Neutrophil (primary cell): ENCODE measurements around the gene SPATA19.

Experiments
- H3K27ac ChIP-seq: fragments of 200-600 bp; sonication (generic); 2 replicates; pipeline ENCODE4 v1.5.1; 2016; ENCODE audit warnings: mild to moderate bottlenecking, moderate library complexity
- H3K27me3 ChIP-seq: fragments of 200-600 bp; sonication (generic); 2 replicates; pipeline ENCODE4 v1.6.0; 2016; ENCODE audit warnings: mild to moderate bottlenecking
- H3K36me3 ChIP-seq: fragments of 200-600 bp; sonication (generic); 2 replicates; pipeline ENCODE4 v1.5.1; 2017
- H3K4me1 ChIP-seq, 2 experiments: fragments of 200-600 bp in 1 of 2; sonication (generic) in 1 of 2; 1 replicate in 1 of 2; 2 replicates in 1 of 2; pipeline versions ENCODE4 v1.5.1 to v1.6.1; 2013 to 2016; ENCODE audit warnings: low read depth in 1 of 2, low read length in 1 of 2, mild to moderate bottlenecking in 1 of 2, moderate library complexity in 1 of 2; ENCODE audit not compliant: control insufficient read depth in 1 of 2, insufficient read depth in 1 of 2
- H3K4me3 ChIP-seq, 2 experiments: fragments of 200-600 bp in 1 of 2; sonication (generic) in 1 of 2; 1 replicate in 1 of 2; 2 replicates in 1 of 2; pipeline ENCODE4 v1.5.1; 2013 to 2016; ENCODE audit warnings: low read depth in 1 of 2, low read length in 1 of 2, mild to moderate bottlenecking in 1 of 2, moderate library complexity in 1 of 2
- H3K9me3 ChIP-seq: fragments of 200-600 bp; sonication (generic); 2 replicates; pipeline ENCODE4 v1.5.1; 2016
- TF ChIP-seq, protein P1 (sequence below): fragments of 200-600 bp; sonication (generic); IDR thresholded peaks from 2 replicates; pipeline ENCODE4 v1.5.1; 2016; ENCODE audit warnings: antibody characterized with exemption

The SPATA19 gene

DNA sequence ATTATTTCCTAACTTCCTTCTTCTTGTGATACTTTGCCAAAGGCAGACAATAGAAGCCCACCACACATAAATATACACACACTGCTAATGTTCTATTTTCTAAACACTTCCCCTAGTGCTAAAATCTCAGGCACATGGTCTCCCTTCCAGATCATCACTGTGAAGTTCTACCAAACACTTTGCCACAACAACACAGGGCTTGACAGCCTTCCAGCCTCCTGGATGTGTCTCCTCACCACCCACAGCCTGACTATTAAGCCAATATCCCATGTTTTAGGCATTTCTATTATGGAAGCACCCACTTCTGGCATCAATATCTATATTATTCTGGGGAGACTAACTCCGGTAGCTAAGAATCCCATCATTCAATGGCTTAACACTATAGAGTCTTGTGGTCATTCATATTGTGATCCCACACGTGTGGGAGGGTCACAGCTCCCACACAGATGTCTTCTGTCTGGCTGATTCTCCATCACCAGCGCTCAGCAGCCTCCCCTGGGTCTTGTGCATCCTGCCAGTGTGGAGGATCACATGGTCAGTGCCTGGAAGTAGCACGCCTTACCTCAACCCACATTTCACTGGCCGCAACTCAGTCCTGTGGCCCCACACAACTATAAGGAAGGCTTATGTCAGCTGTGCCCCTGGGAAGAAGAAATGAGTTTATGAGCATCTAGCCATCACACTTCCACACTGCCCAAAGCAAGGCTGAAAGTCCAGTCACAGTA is 29.0 kb downstream of the SPATA19 start:
- Histone ChIP-seq H3K27me3 (no peaks in the 10 kb centered on the region), H3K9me3 (no peaks in the 10 kb centered on the region), H3K36me3 (no peaks in the 10 kb centered on the region), H3K4me1 (no peaks in the 10 kb centered on the region), H3K27ac (no peak overlapping the region), H3K4me3 (no peak overlapping the region)
- TF ChIP-seq, protein P1, sequence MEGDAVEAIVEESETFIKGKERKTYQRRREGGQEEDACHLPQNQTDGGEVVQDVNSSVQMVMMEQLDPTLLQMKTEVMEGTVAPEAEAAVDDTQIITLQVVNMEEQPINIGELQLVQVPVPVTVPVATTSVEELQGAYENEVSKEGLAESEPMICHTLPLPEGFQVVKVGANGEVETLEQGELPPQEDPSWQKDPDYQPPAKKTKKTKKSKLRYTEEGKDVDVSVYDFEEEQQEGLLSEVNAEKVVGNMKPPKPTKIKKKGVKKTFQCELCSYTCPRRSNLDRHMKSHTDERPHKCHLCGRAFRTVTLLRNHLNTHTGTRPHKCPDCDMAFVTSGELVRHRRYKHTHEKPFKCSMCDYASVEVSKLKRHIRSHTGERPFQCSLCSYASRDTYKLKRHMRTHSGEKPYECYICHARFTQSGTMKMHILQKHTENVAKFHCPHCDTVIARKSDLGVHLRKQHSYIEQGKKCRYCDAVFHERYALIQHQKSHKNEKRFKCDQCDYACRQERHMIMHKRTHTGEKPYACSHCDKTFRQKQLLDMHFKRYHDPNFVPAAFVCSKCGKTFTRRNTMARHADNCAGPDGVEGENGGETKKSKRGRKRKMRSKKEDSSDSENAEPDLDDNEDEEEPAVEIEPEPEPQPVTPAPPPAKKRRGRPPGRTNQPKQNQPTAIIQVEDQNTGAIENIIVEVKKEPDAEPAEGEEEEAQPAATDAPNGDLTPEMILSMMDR: no peak

DNA sequence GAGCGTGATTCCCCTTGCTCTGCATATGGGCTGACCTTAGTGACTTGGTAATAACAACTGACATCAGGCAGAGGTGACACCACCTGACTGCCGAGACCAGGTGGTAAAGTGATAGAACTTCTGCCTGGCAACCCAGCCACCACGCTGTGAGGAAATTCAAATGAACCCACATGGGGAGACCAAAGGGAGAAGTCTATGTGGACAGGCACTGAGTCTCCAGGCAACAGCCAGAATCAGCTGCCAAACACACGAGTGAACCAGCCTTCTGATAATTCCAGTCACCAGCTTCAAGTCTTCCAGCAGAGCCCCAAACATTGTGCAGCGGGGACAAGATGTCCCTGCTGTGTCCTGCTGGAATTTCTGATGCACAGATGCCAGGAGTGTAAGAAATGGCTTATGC is 29.7 kb downstream of the SPATA19 start:
- H3K4me3 ChIP-seq: no peak overlapping the region
- H3K9me3 ChIP-seq: no peaks in the 10 kb centered on the region
- no peaks in the 10 kb centered on the region for H3K4me1 ChIP-seq
- H3K27me3 ChIP-seq: no peaks in the 10 kb centered on the region
- H3K36me3 ChIP-seq: no peaks in the 10 kb centered on the region
- TF ChIP-seq, protein P1: no peak
- H3K27ac ChIP-seq: no peak overlapping the region

DNA sequence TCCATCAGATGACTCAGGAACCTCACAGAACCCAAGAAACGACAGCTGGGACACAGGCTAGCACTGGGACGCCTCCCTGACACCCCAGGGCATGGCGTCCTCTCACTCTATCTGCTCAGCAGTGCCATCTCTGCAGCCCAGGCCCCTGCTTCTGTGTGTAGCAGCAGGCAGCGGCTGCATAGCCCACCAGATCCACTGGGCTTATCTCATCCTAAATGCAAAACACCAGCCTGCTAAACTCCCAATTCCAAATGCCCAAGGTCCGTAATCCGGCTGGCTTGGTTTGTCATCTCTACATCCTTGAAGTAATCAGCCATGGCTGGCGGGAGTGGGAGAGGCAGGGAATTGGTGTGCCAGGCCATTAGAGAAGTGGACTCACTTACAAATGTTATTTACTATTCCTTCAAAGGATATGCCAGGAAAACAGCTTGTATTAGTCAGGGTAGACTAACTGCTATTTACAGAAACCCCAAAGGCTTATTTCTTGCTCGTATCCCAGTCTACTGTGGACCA is 30.7 kb downstream of the SPATA19 start:
- H3K4me1 ChIP-seq: no peaks in the 10 kb centered on the region
- H3K4me3 ChIP-seq: no peak overlapping the region
- H3K9me3 ChIP-seq: no peaks in the 10 kb centered on the region
- TF ChIP-seq, protein P1: no peak
- H3K36me3 ChIP-seq: no peaks in the 10 kb centered on the region
- no peak overlapping the region for H3K27ac ChIP-seq
- H3K27me3 ChIP-seq: no peaks in the 10 kb centered on the region

DNA sequence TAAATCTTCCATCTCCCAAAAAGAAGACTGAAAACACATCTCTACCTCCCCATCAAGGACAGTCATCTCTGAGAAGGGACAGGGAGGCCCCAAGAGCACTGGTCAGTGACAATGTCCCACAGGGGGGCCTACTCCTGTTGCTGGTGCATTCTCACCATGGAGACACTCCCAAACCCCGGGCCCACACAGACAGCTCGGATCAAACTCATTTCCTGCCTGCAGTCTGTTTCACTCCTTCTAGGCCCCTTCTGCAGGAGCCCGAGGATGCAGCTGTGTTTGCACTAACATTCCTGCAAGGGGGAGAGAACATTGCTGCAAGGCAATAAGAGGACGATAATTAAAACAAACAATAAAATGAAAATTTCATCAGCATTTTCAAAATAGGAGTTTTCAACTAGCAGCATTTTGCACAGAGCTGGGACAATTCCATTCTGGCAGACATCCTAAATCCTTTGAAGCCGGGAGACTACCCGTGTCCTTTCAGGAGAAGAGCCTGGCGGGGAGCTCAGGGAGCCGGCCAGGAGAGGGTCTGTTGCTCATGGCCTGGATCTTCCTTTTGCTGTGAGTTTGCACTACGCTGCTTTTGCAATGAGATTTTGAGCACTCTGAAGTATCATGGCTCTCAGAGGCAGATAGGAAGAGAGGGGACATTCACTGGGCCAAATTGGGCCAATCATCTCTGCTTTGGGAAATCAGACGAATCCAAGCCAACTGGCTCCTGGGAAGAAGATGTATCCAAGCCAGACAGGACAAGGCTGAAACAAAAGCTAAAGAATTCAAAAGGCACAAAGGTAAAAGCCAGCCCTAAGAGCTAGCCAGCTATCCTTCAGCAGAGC is 33.2 kb downstream of the SPATA19 start:
- H3K36me3 ChIP-seq: no peaks in the 10 kb centered on the region
- no peaks in the 10 kb centered on the region for H3K27me3 ChIP-seq
- no peak overlapping the region for H3K4me3 ChIP-seq
- H3K9me3 ChIP-seq: no peaks in the 10 kb centered on the region
- no peak overlapping the region for H3K27ac ChIP-seq
- no peaks in the 10 kb centered on the region for H3K4me1 ChIP-seq
- TF ChIP-seq, protein P1: no peak

DNA sequence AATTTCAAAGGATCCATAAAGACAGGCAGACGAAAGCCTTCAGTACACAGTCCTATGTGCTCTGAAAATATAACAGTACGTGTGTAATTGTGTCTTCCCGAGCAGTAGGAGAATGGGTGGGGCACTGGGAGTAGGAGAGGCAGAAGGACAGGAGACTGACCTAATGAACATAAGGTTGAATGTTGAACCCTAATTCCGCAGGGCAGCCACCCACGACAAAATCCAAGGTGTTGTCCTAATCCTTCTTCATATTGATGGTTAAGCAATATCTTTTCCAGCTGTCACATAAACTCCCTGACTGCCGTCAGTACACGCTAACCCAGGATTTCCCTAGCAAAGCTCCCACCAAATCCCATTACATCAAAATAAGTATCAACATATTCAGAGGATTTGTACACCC is 34.5 kb downstream of the SPATA19 start:
- Histone ChIP-seq H3K27me3 (no peaks in the 10 kb centered on the region), H3K4me1 (no peaks in the 10 kb centered on the region), H3K27ac (no peak overlapping the region), H3K9me3 (no peaks in the 10 kb centered on the region), H3K4me3 (no peak overlapping the region), H3K36me3 (no peaks in the 10 kb centered on the region)
- TF ChIP-seq, protein P1: no peak
